HG02678 (cell line): ENCODE data around the gene TRPM8.

Source experiments
- ATAC-seq: cut with Tn5 transposase; IDR thresholded peaks from one replicate; pipeline ENCODE4 v1.9.1; 2021; ENCODE audit warnings: mild to moderate bottlenecking, moderate library complexity; ENCODE audit not compliant: unreplicated experiment

TRPM8 gene

GRCh38 chr2:234033885-234034284, 116.7 kb downstream of the TRPM8 start:
- ATAC-seq = no peak

GRCh38 chr2:234038076-234038802, 121.1 kb downstream of the TRPM8 start:
- no peak for ATAC-seq

- ATAC-seq = no peak
Measured at GRCh38 chr2:234044157-234044556, 127.0 kb downstream of the TRPM8 start.

GRCh38 chr2:234046521-234046920, 129.3 kb downstream of the TRPM8 start:
- ATAC-seq = no peak

GRCh38 chr2:234047361-234047760, 130.2 kb downstream of the TRPM8 start:
- no peak for ATAC-seq

GRCh38 chr2:234048049-234048448, 130.9 kb downstream of the TRPM8 start:
- ATAC-seq = no peak

- ATAC-seq = no peak
Measured at GRCh38 chr2:234050455-234051135, 133.4 kb downstream of the TRPM8 start, which contains the start of gene SPP2. Gene SPP2, plus strand, starts transcription at chr2:234050702. Its CDS starts 85 bp downstream, at chr2:234050787.

GRCh38 chr2:234051374-234052070, 134.3 kb downstream of the TRPM8 start:
- ATAC-seq = no peak

- no peak for ATAC-seq
Measured at GRCh38 chr2:234058881-234059280, 141.7 kb downstream of the TRPM8 start.

- ATAC-seq = no peak
Measured at GRCh38 chr2:234060236-234060635, 143.1 kb downstream of the TRPM8 start.

- ATAC-seq = no peak
Measured at GRCh38 chr2:234061624-234062257, 144.6 kb downstream of the TRPM8 start.

- ATAC-seq = no peak
Measured at GRCh38 chr2:234066587-234066986, 149.4 kb downstream of the TRPM8 start.
